MM.1S (cell line): ENCODE results near the gene AGAP1.

Experiments
- DNase-seq: peaks from one replicate; pipeline ENCODE4 v3.0.0-alpha.2; 2015
- H2AFZ ChIP-seq: fragments of 300-600 bp; sonication (generic); 2 replicates; pipeline ENCODE4 v1.6.0; 2016; ENCODE audit warnings: antibody characterized with exemption, low read length
- H3F3A ChIP-seq: fragments of 300-600 bp; sonication (generic); 2 replicates; pipeline ENCODE4 v1.6.1; 2016; ENCODE audit warnings: mild to moderate bottlenecking, antibody characterized with exemption, low read length, moderate library complexity, mixed read lengths; ENCODE audit not compliant: insufficient read depth
- H3K27ac ChIP-seq: fragments of 300-600 bp; sonication (generic); 2 replicates; pipeline ENCODE4 v1.5.1; 2016; ENCODE audit warnings: mild to moderate bottlenecking, low read length
- H3K27me3 ChIP-seq: fragments of 300-600 bp; sonication (generic); replicated peaks from 2 replicates; pipeline ENCODE4 v1.6.0; 2016; ENCODE audit warnings: low read length; ENCODE audit not compliant: insufficient read depth
- H3K36me3 ChIP-seq: fragments of 300-600 bp; sonication (generic); replicated peaks from 2 replicates; pipeline ENCODE4 v1.6.1; 2016; ENCODE audit warnings: mild to moderate bottlenecking, low read length, mixed read lengths; ENCODE audit not compliant: insufficient read depth
- H3K4me1 ChIP-seq: fragments of 300-600 bp; sonication (generic); 2 replicates; pipeline ENCODE4 v1.6.1; 2016; ENCODE audit warnings: low read length, mixed read lengths
- H3K4me2 ChIP-seq: fragments of 300-600 bp; sonication (generic); 2 replicates; pipeline ENCODE4 v1.6.0; 2016; ENCODE audit warnings: low read depth, low read length
- H3K4me3 ChIP-seq: fragments of 300-600 bp; sonication (generic); 2 replicates; pipeline ENCODE4 v1.5.1; 2016; ENCODE audit warnings: low read length, mixed read lengths
- H3K79me2 ChIP-seq: fragments of 300-600 bp; sonication (generic); 2 replicates; pipeline ENCODE4 v1.6.1; 2016; ENCODE audit warnings: mixed run types, low read length, mixed read lengths
- H3K9ac ChIP-seq: fragments of 300-600 bp; sonication (generic); 2 replicates; pipeline ENCODE4 v1.6.1; 2016; ENCODE audit warnings: low read length, mixed read lengths
- H3K9me2 ChIP-seq: fragments of 300-600 bp; sonication (generic); replicated peaks from 2 replicates; pipeline ENCODE4 v1.6.1; 2016; ENCODE audit warnings: mild to moderate bottlenecking, low read length, mixed read lengths; ENCODE audit not compliant: insufficient read depth
- H3K9me3 ChIP-seq: fragments of 300-600 bp; sonication (generic); replicated peaks from 2 replicates; pipeline ENCODE4 v1.6.1; 2016; ENCODE audit warnings: mild to moderate bottlenecking, low read length, mixed read lengths; ENCODE audit not compliant: insufficient read depth
- H4K20me1 ChIP-seq: fragments of 300-600 bp; sonication (generic); 2 replicates; pipeline ENCODE4 v1.6.1; 2016; ENCODE audit warnings: mild to moderate bottlenecking, low read length, moderate library complexity, mixed read lengths; ENCODE audit not compliant: insufficient read depth
- CTCF ChIP-seq: fragments of 300-600 bp; sonication (generic); IDR thresholded peaks from 2 replicates; pipeline ENCODE4 v1.5.1; 2016; ENCODE audit warnings: antibody characterized with exemption, low read length, mixed read lengths
- EZH2 ChIP-seq: fragments of 300-600 bp; sonication (generic); optimal IDR thresholded peaks from 2 replicates; pipeline ENCODE3; 2017; ENCODE audit warnings: low read depth, mild to moderate bottlenecking, antibody characterized with exemption, low read length, mixed read lengths
- EZH2phosphoT487 ChIP-seq: fragments of 300-600 bp; sonication (generic); IDR thresholded peaks from 2 replicates; pipeline ENCODE4 v1.6.1; 2018; ENCODE audit warnings: antibody characterized with exemption, low read length

The AGAP1 gene

GRCh38 chr2:235918876-235919275, 425.0 kb downstream of the AGAP1 start:
- Histone ChIP-seq H2AFZ (no peak overlapping the region), H3K79me2 (no peaks in the 10 kb centered on the region), H3K27ac (no peak overlapping the region), H3K4me3 (no peak overlapping the region), H3K9me2 (no peaks in the 10 kb centered on the region), H3K9me3 (no peaks in the 10 kb centered on the region), H3K27me3 (no peaks in the 10 kb centered on the region), H3K9ac (no peak overlapping the region), H3F3A (no peaks in the 10 kb centered on the region), H3K4me1 (no peaks in the 10 kb centered on the region), H4K20me1 (no peaks in the 10 kb centered on the region), H3K36me3 (no peaks in the 10 kb centered on the region), H3K4me2 (no peak overlapping the region)
- DNase-seq = no peak
- no peak for TF ChIP-seq EZH2
- TF ChIP-seq EZH2phosphoT487 = no peak
- TF ChIP-seq CTCF = no peak

- H3K4me1 ChIP-seq = no peaks in the 10 kb centered on the region
- no peak overlapping the region for H2AFZ ChIP-seq
- no peak for DNase-seq
- TF ChIP-seq EZH2 (no peak), CTCF (no peak), EZH2phosphoT487 (no peak)
- H3K27me3 ChIP-seq = no peaks in the 10 kb centered on the region
- H3K9ac ChIP-seq = no peak overlapping the region
- no peak overlapping the region for H3K27ac ChIP-seq
- H3F3A ChIP-seq = no peaks in the 10 kb centered on the region
- no peak overlapping the region for H3K4me2 ChIP-seq
- H4K20me1 ChIP-seq = no peaks in the 10 kb centered on the region
- H3K9me3 ChIP-seq = no peaks in the 10 kb centered on the region
- no peak overlapping the region for H3K4me3 ChIP-seq
- H3K36me3 ChIP-seq = no peaks in the 10 kb centered on the region
- H3K79me2 ChIP-seq = no peaks in the 10 kb centered on the region
- no peaks in the 10 kb centered on the region for H3K9me2 ChIP-seq
Observed at GRCh38 chr2:235920216-235920865, 426.5 kb downstream of the AGAP1 start.

GRCh38 chr2:235921508-235922191, 427.8 kb downstream of the AGAP1 start:
- Histone ChIP-seq H3K4me1 (no peaks in the 10 kb centered on the region), H3K27ac (no peak overlapping the region), H3K27me3 (no peaks in the 10 kb centered on the region), H3K9me3 (no peaks in the 10 kb centered on the region), H3F3A (no peaks in the 10 kb centered on the region), H4K20me1 (no peaks in the 10 kb centered on the region), H3K9me2 (no peaks in the 10 kb centered on the region), H3K4me3 (no peak overlapping the region), H3K4me2 (no peak overlapping the region), H2AFZ (no peak overlapping the region), H3K9ac (no peak overlapping the region), H3K79me2 (no peaks in the 10 kb centered on the region), H3K36me3 (no peaks in the 10 kb centered on the region)
- DNase-seq = no peak
- no peak for TF ChIP-seq CTCF
- TF ChIP-seq EZH2phosphoT487 = no peak
- no peak for TF ChIP-seq EZH2
